ENCODE data around the gene ATG9B. TPM values are rescaled to one million over a fixed set of nuclear protein-coding genes. Genes with fewer than 3 reads are reported as not detected.

The ATG9B gene
- total and polyA plus RNA-seq, 2 donors from 2014 or later, result 0.19 TPM

DNA sequence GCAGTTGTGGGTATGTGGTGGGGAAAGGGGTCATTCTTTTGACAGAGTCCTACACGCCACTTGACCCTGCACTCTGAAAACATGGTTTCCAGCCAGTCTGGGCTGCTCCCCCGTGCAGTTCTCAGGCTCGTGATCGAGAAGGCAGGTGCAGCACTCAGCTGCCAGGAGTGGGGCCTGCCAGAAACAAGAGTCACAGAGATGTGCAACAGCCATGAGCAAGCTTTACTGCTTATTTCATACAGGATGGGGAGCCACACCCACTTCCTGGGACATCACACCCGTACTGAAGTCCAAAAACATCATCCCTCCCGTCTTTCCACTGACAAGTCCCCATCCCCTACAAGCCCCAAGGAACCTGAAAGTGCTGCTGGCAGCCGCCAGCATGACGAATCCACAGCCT, 9.3 kb downstream of the ATG9B start:
- H3K9me3 ChIP-seq (ENCODE audit: control insufficient read depth in 2 of 3, insufficient read depth in 1 of 3, low read length in 3 of 3), result no peaks in the 10 kb centered on the region
- H3K27ac ChIP-seq (ENCODE audit: low read depth in 2 of 2, low read length in 2 of 2), result no peak overlapping the region
- H3K4me3 ChIP-seq (ENCODE audit: low read length in 3 of 3), result no peak overlapping the region
- no peaks in the 10 kb centered on the region for H3K36me3 ChIP-seq (ENCODE audit: control insufficient read depth in 2 of 3, insufficient read depth in 3 of 3, low read length in 3 of 3)
- FAIRE-seq, result no peak
- peaks cover 0 to 28% (median 0%) of the 10 kb centered on the region in 3 donors for H3K4me1 ChIP-seq (ENCODE audit: control insufficient read depth in 2 of 3, insufficient read depth in 2 of 3, low read depth in 1 of 3, low read length in 3 of 3)
- H3K9ac ChIP-seq (ENCODE audit: low read length in 3 of 3), result no peak overlapping the region
- no peak for DNase-seq
- intact Hi-C loops (cut with DNase I), result no loop called here
- peaks cover 7% of the 10 kb centered on the region for H3K27me3 ChIP-seq (ENCODE audit: control insufficient read depth, insufficient read depth, low read length)
- no peak for TF ChIP-seq CTCF (IDR thresholded peaks at IDR 0.05; ENCODE audit: borderline replicate concordance, extremely low read depth, insufficient read depth)

DNA sequence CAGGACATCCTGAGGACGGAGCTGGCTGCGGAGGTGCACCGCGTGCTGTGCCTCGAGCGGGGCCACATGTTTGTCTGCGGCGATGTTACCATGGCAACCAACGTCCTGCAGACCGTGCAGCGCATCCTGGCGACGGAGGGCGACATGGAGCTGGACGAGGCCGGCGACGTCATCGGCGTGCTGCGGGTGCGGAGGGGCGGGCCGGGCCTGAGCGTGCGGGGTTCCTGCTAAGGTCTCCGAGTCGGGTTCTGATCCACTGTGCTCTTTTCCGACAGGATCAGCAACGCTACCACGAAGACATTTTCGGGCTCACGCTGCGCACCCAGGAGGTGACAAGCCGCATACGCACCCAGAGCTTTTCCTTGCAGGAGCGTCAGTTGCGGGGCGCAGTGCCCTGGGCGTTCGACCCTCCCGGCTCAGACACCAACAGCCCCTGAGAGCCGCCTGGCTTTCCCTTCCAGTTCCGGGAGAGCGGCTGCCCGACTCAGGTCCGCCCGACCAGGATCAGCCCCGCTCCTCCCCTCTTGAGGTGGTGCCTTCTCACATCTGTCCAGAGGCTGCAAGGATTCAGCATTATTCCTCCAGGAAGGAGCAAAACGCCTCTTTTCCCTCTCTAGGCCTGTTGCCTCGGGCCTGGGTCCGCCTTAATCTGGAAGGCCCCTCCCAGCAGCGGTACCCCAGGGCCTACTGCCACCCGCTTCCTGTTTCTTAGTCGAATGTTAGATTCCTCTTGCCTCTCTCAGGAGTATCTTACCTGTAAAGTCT, 10.4 kb downstream of the ATG9B start:
- intact Hi-C loops (cut with DNase I), result no loop called here
- Histone ChIP-seq H3K4me3 (ENCODE audit: low read length in 3 of 3) (peak overlapping the region in 2 of 3 donors; percentile 14 to 29), H3K27ac (ENCODE audit: low read depth in 2 of 2, low read length in 2 of 2) (no peak overlapping the region)

GRCh38 chr7:151013356-151013732, 10.9 kb downstream of the ATG9B start:
- Histone ChIP-seq H3K9me3 (ENCODE audit: control insufficient read depth in 2 of 3, insufficient read depth in 1 of 3, low read length in 3 of 3) (no peaks in the 10 kb centered on the region), H3K9ac (ENCODE audit: low read length in 3 of 3) (no peak overlapping the region), H3K27ac (ENCODE audit: low read depth in 2 of 2, low read length in 2 of 2) (no peak overlapping the region), H3K4me1 (ENCODE audit: control insufficient read depth in 2 of 3, insufficient read depth in 2 of 3, low read depth in 1 of 3, low read length in 3 of 3) (peaks cover 0 to 23% (median 0%) of the 10 kb centered on the region in 3 donors), H3K36me3 (ENCODE audit: control insufficient read depth in 2 of 3, insufficient read depth in 3 of 3, low read length in 3 of 3) (no peaks in the 10 kb centered on the region), H3K4me3 (ENCODE audit: low read length in 3 of 3) (no peak overlapping the region), H3K27me3 (ENCODE audit: control insufficient read depth, insufficient read depth, low read length) (peaks cover 7% of the 10 kb centered on the region)
- no peak for FAIRE-seq
- intact Hi-C loops (cut with DNase I), result no loop called here
- DNase-seq, result peak in 2 of 5 donors; percentile 20 to 83
- no peak for TF ChIP-seq CTCF (IDR thresholded peaks at IDR 0.05; ENCODE audit: borderline replicate concordance, extremely low read depth, insufficient read depth)

More for the DNA sequence above, 10.4 kb downstream of the ATG9B start:
- Histone ChIP-seq H3K9me3 (ENCODE audit: control insufficient read depth in 2 of 3, insufficient read depth in 1 of 3, low read length in 3 of 3) (no peaks in the 10 kb centered on the region), H3K9ac (ENCODE audit: low read length in 3 of 3) (no peak overlapping the region), H3K4me1 (ENCODE audit: control insufficient read depth in 2 of 3, insufficient read depth in 2 of 3, low read depth in 1 of 3, low read length in 3 of 3) (peaks cover 0 to 25% (median 0%) of the 10 kb centered on the region in 3 donors), H3K27me3 (ENCODE audit: control insufficient read depth, insufficient read depth, low read length) (peaks cover 7% of the 10 kb centered on the region), H3K36me3 (ENCODE audit: control insufficient read depth in 2 of 3, insufficient read depth in 3 of 3, low read length in 3 of 3) (no peaks in the 10 kb centered on the region)
- no peak for TF ChIP-seq CTCF (IDR thresholded peaks at IDR 0.05; ENCODE audit: borderline replicate concordance, extremely low read depth, insufficient read depth)
- FAIRE-seq (no peak), DNase-seq (peak; percentile 92 to 95 (median 93))
